Vagina (tissue), 2 donors: ENCODE results near the gene GSTM1. TPM values are rescaled to one million over a fixed set of nuclear protein-coding genes. Genes with fewer than 3 reads are reported as not detected.

Experiments
- DNase-seq, 2 donors: peaks; one replicate each; pipeline ENCODE4 v3.0.0-alpha.2; 2017; ENCODE audit errors: extremely low spot score in 2 of 2
- H3K27ac ChIP-seq: fragments of 200-600 bp; sonication (generic); one replicate; pipeline ENCODE4 v1.5.1; 2019
- H3K27me3 ChIP-seq: fragments of 200-600 bp; sonication (generic); one replicate; pipeline ENCODE4 v1.5.1; 2019
- H3K36me3 ChIP-seq, 2 donors: fragments of 200-600 bp; sonication (generic); one replicate each; pipeline ENCODE4 v1.5.1; 2017 to 2019
- H3K4me1 ChIP-seq: fragments of 200-600 bp; sonication (generic); one replicate; pipeline ENCODE4 v1.5.1; 2019
- H3K4me3 ChIP-seq, 2 donors: fragments of 200-600 bp; sonication (generic); 1 replicate in 1 of 2; 2 replicates in 1 of 2; pipeline ENCODE4 v1.5.1; 2016 to 2019
- H3K9me3 ChIP-seq: fragments of 200-600 bp; sonication (generic); one replicate; pipeline ENCODE4 v1.5.1; 2019
- POLR2A ChIP-seq, 2 donors: fragments of 450-650 bp; IDR thresholded peaks; one replicate each; pipeline ENCODE4 v1.6.1; 2017; ENCODE audit warnings: antibody characterized with exemption in 2 of 2, mild to moderate bottlenecking in 2 of 2, moderate library complexity in 2 of 2
- POLR2AphosphoS5 ChIP-seq, 2 donors: sonication (generic); formaldehyde crosslinking; IDR thresholded peaks; one replicate each; pipeline ENCODE4 v1.9.0; 2017; ENCODE audit warnings: antibody characterized with exemption in 2 of 2, mild to moderate bottlenecking in 2 of 2, low read depth in 1 of 2; ENCODE audit not compliant: insufficient read depth in 1 of 2
- intact Hi-C: fragments of 100-400 bp; cut with DNase I; formaldehyde crosslinking; loops from one replicate; pipeline ENCODE4 v1.15.1; 2023
- total RNA-seq: library from RNA; depleted of rRNA; stranded (reverse); fragments of >200 nt; gene quantifications from one replicate; pipeline ENCODE4 v1.2.3, GENCODE V29; 2016
- TF ChIP-seq, protein P1 (sequence below), 3 experiments: fragments of 450-650 bp in 2 of 3; fragments of 200-600 bp in 1 of 3; sonication (generic) in 1 of 3; IDR thresholded peaks; one replicate each; pipeline ENCODE4 v1.5.1; 2017 to 2019; ENCODE audit warnings: antibody characterized with exemption in 3 of 3, mild to moderate bottlenecking in 2 of 3, moderate library complexity in 2 of 3

GSTM1 gene
- total RNA-seq, 1 donor from 2014 or later: 156 TPM

GRCh38 chr1:109726007-109726406 is 38.4 kb downstream of the GSTM1 start:
- DNase-seq: no peak
- no peaks in the 10 kb centered on the region for H3K9me3 ChIP-seq
- H3K27me3 ChIP-seq: no peaks in the 10 kb centered on the region
- no peaks in the 10 kb centered on the region for H3K36me3 ChIP-seq
- H3K4me1 ChIP-seq: no peaks in the 10 kb centered on the region
- intact Hi-C loops: no loop called here
- TF ChIP-seq, protein P1, sequence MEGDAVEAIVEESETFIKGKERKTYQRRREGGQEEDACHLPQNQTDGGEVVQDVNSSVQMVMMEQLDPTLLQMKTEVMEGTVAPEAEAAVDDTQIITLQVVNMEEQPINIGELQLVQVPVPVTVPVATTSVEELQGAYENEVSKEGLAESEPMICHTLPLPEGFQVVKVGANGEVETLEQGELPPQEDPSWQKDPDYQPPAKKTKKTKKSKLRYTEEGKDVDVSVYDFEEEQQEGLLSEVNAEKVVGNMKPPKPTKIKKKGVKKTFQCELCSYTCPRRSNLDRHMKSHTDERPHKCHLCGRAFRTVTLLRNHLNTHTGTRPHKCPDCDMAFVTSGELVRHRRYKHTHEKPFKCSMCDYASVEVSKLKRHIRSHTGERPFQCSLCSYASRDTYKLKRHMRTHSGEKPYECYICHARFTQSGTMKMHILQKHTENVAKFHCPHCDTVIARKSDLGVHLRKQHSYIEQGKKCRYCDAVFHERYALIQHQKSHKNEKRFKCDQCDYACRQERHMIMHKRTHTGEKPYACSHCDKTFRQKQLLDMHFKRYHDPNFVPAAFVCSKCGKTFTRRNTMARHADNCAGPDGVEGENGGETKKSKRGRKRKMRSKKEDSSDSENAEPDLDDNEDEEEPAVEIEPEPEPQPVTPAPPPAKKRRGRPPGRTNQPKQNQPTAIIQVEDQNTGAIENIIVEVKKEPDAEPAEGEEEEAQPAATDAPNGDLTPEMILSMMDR (IDR thresholded peaks at IDR 0.05): no peak
- no peak for TF ChIP-seq POLR2AphosphoS5 (IDR thresholded peaks at IDR 0.05; ENCODE audit: insufficient read depth in 1 of 2, low read depth in 1 of 2)
- no peak for TF ChIP-seq POLR2A (IDR thresholded peaks at IDR 0.05)
- no peak overlapping the region for H3K4me3 ChIP-seq
- no peak overlapping the region for H3K27ac ChIP-seq

DNA sequence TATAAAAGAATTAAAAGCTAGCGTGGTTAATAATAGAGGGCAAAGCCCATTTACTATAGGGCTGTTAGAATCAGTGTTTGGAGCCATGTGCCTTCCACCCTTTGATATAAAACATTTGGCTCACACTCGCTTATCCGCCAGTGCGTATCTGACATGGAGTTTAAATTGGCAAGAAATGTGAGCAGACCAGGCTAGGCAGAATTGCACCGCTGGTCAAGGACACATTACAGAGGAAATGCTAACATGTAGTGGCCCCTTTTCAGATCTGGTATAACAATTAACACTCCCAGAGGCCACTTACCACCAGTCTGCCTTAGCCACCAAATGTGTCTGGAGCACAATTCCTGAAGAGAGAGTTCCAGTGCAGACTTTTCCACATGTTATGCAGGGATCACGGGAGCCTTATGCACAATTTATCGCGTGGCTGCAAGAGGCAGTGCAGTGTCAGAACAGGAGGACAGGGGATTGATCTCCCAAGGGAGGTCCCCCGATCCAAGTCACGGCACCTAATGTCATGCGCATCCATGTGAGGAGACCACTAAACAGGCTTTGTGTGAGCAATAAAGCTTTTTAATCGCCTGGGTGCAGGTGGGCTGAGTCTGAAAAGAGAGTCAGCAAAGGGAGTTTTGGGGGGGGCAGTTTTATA is 39.2 kb downstream of the GSTM1 start:
- H3K4me3 ChIP-seq: no peak overlapping the region
- no peaks in the 10 kb centered on the region for H3K9me3 ChIP-seq
- TF ChIP-seq, protein P1 (IDR thresholded peaks at IDR 0.05): no peak
- TF ChIP-seq POLR2A (IDR thresholded peaks at IDR 0.05) (no peak), POLR2AphosphoS5 (IDR thresholded peaks at IDR 0.05; ENCODE audit: insufficient read depth in 1 of 2, low read depth in 1 of 2) (no peak)
- H3K27ac ChIP-seq: no peak overlapping the region
- intact Hi-C loops: no loop called here
- H3K4me1 ChIP-seq: no peaks in the 10 kb centered on the region
- no peak for DNase-seq
- no peaks in the 10 kb centered on the region for H3K36me3 ChIP-seq
- H3K27me3 ChIP-seq: no peaks in the 10 kb centered on the region

DNA sequence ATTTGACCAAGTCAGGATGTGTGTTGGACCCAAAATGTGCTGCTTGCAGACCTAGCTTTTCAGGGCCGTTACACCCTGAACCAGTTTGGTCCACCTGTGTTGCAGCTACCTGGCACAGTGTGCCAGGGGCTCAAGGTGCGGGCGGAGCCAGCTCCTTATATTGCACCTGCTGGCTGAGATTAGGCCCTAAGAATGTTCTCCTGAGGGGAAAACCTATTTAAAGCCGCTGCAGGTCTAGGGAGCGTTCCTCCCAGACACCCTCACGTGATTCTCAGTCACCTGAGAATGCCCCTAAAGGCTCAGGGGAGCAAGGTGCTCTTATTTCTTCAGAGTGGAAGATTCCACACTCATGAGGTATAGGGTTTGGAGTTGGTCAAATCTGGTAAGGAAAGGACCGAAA is 41.3 kb downstream of the GSTM1 start:
- Histone ChIP-seq H3K27ac (no peak overlapping the region), H3K27me3 (no peaks in the 10 kb centered on the region), H3K36me3 (no peaks in the 10 kb centered on the region), H3K9me3 (no peaks in the 10 kb centered on the region), H3K4me1 (no peaks in the 10 kb centered on the region), H3K4me3 (no peak overlapping the region)
- no peak for DNase-seq
- TF ChIP-seq POLR2AphosphoS5 (IDR thresholded peaks at IDR 0.05; ENCODE audit: insufficient read depth in 1 of 2, low read depth in 1 of 2): no peak
- TF ChIP-seq, protein P1 (IDR thresholded peaks at IDR 0.05): no peak
- no peak for TF ChIP-seq POLR2A (IDR thresholded peaks at IDR 0.05)
- intact Hi-C loops: no loop called here

- TF ChIP-seq POLR2A (IDR thresholded peaks at IDR 0.05) (no peak), POLR2AphosphoS5 (IDR thresholded peaks at IDR 0.05; ENCODE audit: insufficient read depth in 1 of 2, low read depth in 1 of 2) (no peak)
- TF ChIP-seq, protein P1 (IDR thresholded peaks at IDR 0.05): no peak
- no peaks in the 10 kb centered on the region for H3K27me3 ChIP-seq
- H3K9me3 ChIP-seq: no peaks in the 10 kb centered on the region
These were observed 43.0 kb downstream of the GSTM1 start for GRCh38 chr1:109730666-109731065.

DNA sequence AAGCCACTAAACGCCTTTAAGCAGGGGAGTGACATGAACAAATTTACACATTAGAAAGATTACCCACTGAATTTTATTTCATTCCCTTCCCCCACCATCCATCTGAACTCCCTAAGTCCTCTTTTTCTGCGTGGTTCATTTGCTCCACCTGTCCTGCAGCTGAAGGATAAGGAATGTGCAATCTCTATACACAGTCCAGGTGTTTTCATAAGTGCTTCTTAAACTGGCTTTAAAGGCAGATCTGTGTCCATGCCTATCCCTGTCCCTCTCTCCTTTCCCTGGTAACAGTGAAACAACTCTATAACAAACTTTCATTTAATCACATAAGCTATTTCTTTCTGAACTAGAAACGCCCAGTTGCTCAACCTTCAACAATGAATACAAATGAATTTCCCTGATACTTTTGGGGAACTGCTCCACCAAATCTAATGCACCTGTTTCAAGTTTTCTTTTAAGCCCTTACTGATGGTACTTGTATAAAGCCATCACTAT is 44.8 kb downstream of the GSTM1 start:
- Histone ChIP-seq H3K27ac (no peak overlapping the region), H3K9me3 (no peaks in the 10 kb centered on the region), H3K4me3 (no peak overlapping the region), H3K27me3 (no peaks in the 10 kb centered on the region), H3K4me1 (no peaks in the 10 kb centered on the region), H3K36me3 (peaks cover 0 to 11% of the 10 kb centered on the region in 2 donors)
- no peak for DNase-seq
- TF ChIP-seq, protein P1 (IDR thresholded peaks at IDR 0.05): no peak
- no peak for TF ChIP-seq POLR2AphosphoS5 (IDR thresholded peaks at IDR 0.05; ENCODE audit: insufficient read depth in 1 of 2, low read depth in 1 of 2)
- no peak for TF ChIP-seq POLR2A (IDR thresholded peaks at IDR 0.05)
- intact Hi-C loops: no loop called here

More at GRCh38 chr1:109730666-109731065, 43.0 kb downstream of the GSTM1 start:
- Histone ChIP-seq H3K4me3 (no peak overlapping the region), H3K36me3 (no peaks in the 10 kb centered on the region), H3K27ac (no peak overlapping the region), H3K4me1 (no peaks in the 10 kb centered on the region)
- no peak for DNase-seq
- intact Hi-C loops: no loop called here
